ENCODE data around the gene GPR141.

Gene GPR141

GRCh38 chr7:37786741-37787569, 103.4 kb downstream of the GPR141 start:
- no peak for DNase-seq (ENCODE audit: low spot score)
